Measurements from ENCODE around the gene CHEK2. TPM values are rescaled to one million over a fixed set of nuclear protein-coding genes. Genes with fewer than 3 reads are reported as not detected.
"Not testable (repeated sequence)": the region's sequence is repeated elsewhere in the genome, so short reads cannot be mapped to it uniquely, and the experiment has no call there.

The CHEK2 gene
- total and polyA plus RNA-seq, 4 donors = 8.6 to 11.9 (median 9.5) TPM

DNA sequence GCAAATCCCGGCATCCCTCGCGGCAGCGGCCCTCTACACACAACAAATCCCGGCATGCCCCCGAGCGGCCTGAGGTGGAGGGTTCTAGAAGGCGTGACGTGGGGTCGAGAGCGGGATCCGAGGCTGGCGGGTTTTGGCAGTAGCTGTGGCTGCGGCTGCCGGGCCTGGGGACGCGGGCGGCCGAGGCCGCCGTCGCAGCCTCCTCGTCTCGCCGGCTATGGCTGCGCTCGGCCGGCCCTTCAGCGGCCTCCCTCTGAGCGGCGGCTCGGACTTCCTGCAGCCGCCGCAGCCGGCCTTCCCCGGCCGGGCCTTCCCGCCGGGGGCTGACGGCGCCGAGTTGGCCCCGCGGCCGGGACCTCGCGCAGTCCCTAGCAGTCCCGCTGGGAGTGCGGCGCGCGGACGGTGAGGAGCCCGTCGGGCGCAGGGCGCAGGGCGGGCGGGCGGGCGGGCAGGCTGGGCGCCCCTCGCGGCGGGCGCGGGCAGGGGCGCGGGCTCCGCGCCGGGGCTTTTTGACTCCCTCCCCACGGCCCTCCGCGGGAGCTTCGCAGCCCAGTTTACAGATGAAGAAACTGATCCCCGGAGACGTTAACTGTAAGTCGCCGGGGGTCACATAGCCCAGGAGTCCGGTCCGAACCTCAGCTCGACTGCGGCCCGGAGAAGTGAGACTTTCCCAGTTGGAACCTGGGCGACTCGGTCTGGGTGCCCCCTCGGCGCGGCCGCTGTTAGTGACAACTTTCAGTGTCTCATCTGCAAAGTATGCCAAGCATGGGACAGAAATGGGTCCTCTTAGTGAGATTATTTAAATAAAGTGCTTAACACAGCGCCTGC, 31.2 kb upstream of the CHEK2 start, which contains the start of gene CCDC117:
Gene CCDC117 (plus strand): TSS at position 63 of the 828 bp plus-strand sequence. CDS start 155 bp downstream, at position 218.
- Histone ChIP-seq H3K36me3 (ENCODE audit: control insufficient read depth, insufficient read depth, low read length) (peaks cover 32% of the 10 kb centered on the region), H3K27ac (ENCODE audit: low read depth, low read length) (peak within 1 kb of the TSS; percentile 89), H3K9me3 (ENCODE audit: control insufficient read depth, insufficient read depth, low read length) (no peaks in the 10 kb centered on the region), H3K4me1 (ENCODE audit: control insufficient read depth, insufficient read depth, low read length) (peaks cover 10% of the 10 kb centered on the region), H3K27me3 (ENCODE audit: control insufficient read depth, insufficient read depth, low read length) (no peaks in the 10 kb centered on the region), H3K4me3 (ENCODE audit: low read depth, low read length) (peak within 1 kb of the TSS; percentile 58)
- peak; percentile 82 to 99 (median 91) for DNase-seq (ENCODE audit: low read depth in 4 of 6, low spot score in 6 of 6)
- under 1% methylated on average over 92 of the region's 92 CpGs for WGBS (ENCODE audit: insufficient coverage)

- H3K4me1 ChIP-seq (ENCODE audit: control insufficient read depth, insufficient read depth, low read length) = peaks cover 10% of the 10 kb centered on the region
- WGBS (ENCODE audit: insufficient coverage) = 67% methylated on average over 1 of the region's 5 CpGs
- DNase-seq (ENCODE audit: low read depth in 4 of 6, low spot score in 6 of 6) = peak in 2 of 6 donors; percentile 7 to 42
- peaks cover 17% of the 10 kb centered on the region for H3K36me3 ChIP-seq (ENCODE audit: control insufficient read depth, insufficient read depth, low read length)
- no peaks in the 10 kb centered on the region for H3K9me3 ChIP-seq (ENCODE audit: control insufficient read depth, insufficient read depth, low read length)
- no peak overlapping the region for H3K27ac ChIP-seq (ENCODE audit: low read depth, low read length)
- no peaks in the 10 kb centered on the region for H3K27me3 ChIP-seq (ENCODE audit: control insufficient read depth, insufficient read depth, low read length)
- no peak overlapping the region for H3K4me3 ChIP-seq (ENCODE audit: low read depth, low read length)
These were observed 29.7 kb upstream of the CHEK2 start for GRCh38 chr22:28771195-28771791.

GRCh38 chr22:28769394-28770085, 27.9 kb upstream of the CHEK2 start:
- no peaks in the 10 kb centered on the region for H3K27me3 ChIP-seq (ENCODE audit: control insufficient read depth, insufficient read depth, low read length)
- no peak for DNase-seq (ENCODE audit: low read depth in 4 of 6, low spot score in 6 of 6)
- H3K4me1 ChIP-seq (ENCODE audit: control insufficient read depth, insufficient read depth, low read length) = peaks cover 10% of the 10 kb centered on the region
- no peaks in the 10 kb centered on the region for H3K9me3 ChIP-seq (ENCODE audit: control insufficient read depth, insufficient read depth, low read length)
- H3K27ac ChIP-seq (ENCODE audit: low read depth, low read length) = no peak overlapping the region
- H3K4me3 ChIP-seq (ENCODE audit: low read depth, low read length) = no peak overlapping the region
- WGBS (ENCODE audit: insufficient coverage) = 95% methylated on average over 12 of the region's 14 CpGs
- H3K36me3 ChIP-seq (ENCODE audit: control insufficient read depth, insufficient read depth, low read length) = peaks cover 5% of the 10 kb centered on the region

GRCh38 chr22:28768701-28769393, 27.2 kb upstream of the CHEK2 start:
- no peaks in the 10 kb centered on the region for H3K27me3 ChIP-seq (ENCODE audit: control insufficient read depth, insufficient read depth, low read length)
- no peak for DNase-seq (ENCODE audit: low read depth in 4 of 6, low spot score in 6 of 6)
- WGBS (ENCODE audit: insufficient coverage) = 100% methylated on average over 4 of the region's 6 CpGs
- no peak overlapping the region for H3K27ac ChIP-seq (ENCODE audit: low read depth, low read length)
- no peaks in the 10 kb centered on the region for H3K9me3 ChIP-seq (ENCODE audit: control insufficient read depth, insufficient read depth, low read length)
- H3K4me1 ChIP-seq (ENCODE audit: control insufficient read depth, insufficient read depth, low read length) = peaks cover 5% of the 10 kb centered on the region
- peaks cover 1% of the 10 kb centered on the region for H3K36me3 ChIP-seq (ENCODE audit: control insufficient read depth, insufficient read depth, low read length)
- no peak overlapping the region for H3K4me3 ChIP-seq (ENCODE audit: low read depth, low read length)

GRCh38 chr22:28766628-28767027, 25.0 kb upstream of the CHEK2 start:
- Histone ChIP-seq H3K27me3 (ENCODE audit: control insufficient read depth, insufficient read depth, low read length) (no peaks in the 10 kb centered on the region), H3K36me3 (ENCODE audit: control insufficient read depth, insufficient read depth, low read length) (no peaks in the 10 kb centered on the region), H3K9me3 (ENCODE audit: control insufficient read depth, insufficient read depth, low read length) (no peaks in the 10 kb centered on the region), H3K27ac (ENCODE audit: low read depth, low read length) (no peak overlapping the region), H3K4me1 (ENCODE audit: control insufficient read depth, insufficient read depth, low read length) (no peaks in the 10 kb centered on the region), H3K4me3 (ENCODE audit: low read depth, low read length) (no peak overlapping the region)
- no peak for DNase-seq (ENCODE audit: low read depth in 4 of 6, low spot score in 6 of 6)
- 73% methylated on average over 3 of the region's 3 CpGs for WGBS (ENCODE audit: insufficient coverage)

GRCh38 chr22:28762000-28762399, 20.4 kb upstream of the CHEK2 start:
- H3K27ac ChIP-seq (ENCODE audit: low read depth, low read length); H3K4me3 ChIP-seq (ENCODE audit: low read depth, low read length); H3K27me3 ChIP-seq (ENCODE audit: control insufficient read depth, insufficient read depth, low read length); H3K9me3 ChIP-seq (ENCODE audit: control insufficient read depth, insufficient read depth, low read length); DNase-seq (ENCODE audit: low read depth in 4 of 6, low spot score in 6 of 6); H3K36me3 ChIP-seq (ENCODE audit: control insufficient read depth, insufficient read depth, low read length); H3K4me1 ChIP-seq (ENCODE audit: control insufficient read depth, insufficient read depth, low read length): not testable (repeated sequence)
- WGBS (ENCODE audit: insufficient coverage) = 94% methylated on average over 4 of the region's 4 CpGs

GRCh38 chr22:28761449-28761755, 19.8 kb upstream of the CHEK2 start:
- no peaks in the 10 kb centered on the region for H3K36me3 ChIP-seq (ENCODE audit: control insufficient read depth, insufficient read depth, low read length)
- WGBS (ENCODE audit: insufficient coverage) = 88% methylated on average over 6 of the region's 10 CpGs
- peaks cover 3% of the 10 kb centered on the region for H3K4me1 ChIP-seq (ENCODE audit: control insufficient read depth, insufficient read depth, low read length)

DNA sequence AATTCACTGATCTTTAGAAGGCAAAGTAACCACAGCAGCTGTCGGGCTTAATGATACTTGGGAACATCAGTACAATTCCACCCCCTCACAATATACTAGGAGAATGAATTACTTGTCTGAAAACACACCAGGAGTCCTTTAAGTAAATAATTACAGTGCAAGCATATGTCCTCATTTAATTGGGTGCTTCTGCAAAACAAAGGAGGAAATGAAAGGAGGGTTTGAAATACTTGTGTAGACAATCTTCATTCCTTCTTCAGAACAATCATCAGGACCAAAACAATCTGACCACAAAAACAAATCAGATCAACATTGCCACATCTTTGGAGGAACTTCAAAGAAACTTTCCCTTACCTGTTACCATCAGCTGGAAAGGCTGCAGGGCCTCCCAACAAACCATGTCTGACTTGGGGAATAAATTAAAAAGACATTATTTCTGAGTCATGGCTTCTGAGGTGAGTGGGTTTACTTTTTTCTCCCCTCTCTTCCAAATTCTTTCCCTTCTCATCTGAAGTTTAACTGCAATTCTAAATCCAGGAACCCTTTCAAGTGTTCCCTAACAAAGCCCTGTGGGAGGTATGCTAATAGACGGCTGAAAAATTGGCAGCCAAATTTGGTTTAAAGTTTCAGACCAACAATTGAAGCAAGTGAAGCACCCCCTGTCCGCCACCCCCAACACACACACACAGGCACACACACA, 18.4 kb upstream of the CHEK2 start:
- peak in 2 of 6 donors; percentile 22 to 60 for DNase-seq (ENCODE audit: low read depth in 4 of 6, low spot score in 6 of 6)
- H3K4me3 ChIP-seq (ENCODE audit: low read depth, low read length) = no peak overlapping the region
- H3K27ac ChIP-seq (ENCODE audit: low read depth, low read length) = no peak overlapping the region
- no peaks in the 10 kb centered on the region for H3K27me3 ChIP-seq (ENCODE audit: control insufficient read depth, insufficient read depth, low read length)
- no peaks in the 10 kb centered on the region for H3K36me3 ChIP-seq (ENCODE audit: control insufficient read depth, insufficient read depth, low read length)
- H3K4me1 ChIP-seq (ENCODE audit: control insufficient read depth, insufficient read depth, low read length) = peaks cover 3% of the 10 kb centered on the region
- H3K9me3 ChIP-seq (ENCODE audit: control insufficient read depth, insufficient read depth, low read length) = no peaks in the 10 kb centered on the region
- WGBS (ENCODE audit: insufficient coverage) = no CpG with 5 or more reads among the region's 3 CpGs

More at GRCh38 chr22:28761449-28761755, 19.8 kb upstream of the CHEK2 start:
- H3K27me3 ChIP-seq (ENCODE audit: control insufficient read depth, insufficient read depth, low read length) = no peaks in the 10 kb centered on the region
- DNase-seq (ENCODE audit: low read depth in 4 of 6, low spot score in 6 of 6) = no peak
- H3K27ac ChIP-seq (ENCODE audit: low read depth, low read length) = no peak overlapping the region
- no peaks in the 10 kb centered on the region for H3K9me3 ChIP-seq (ENCODE audit: control insufficient read depth, insufficient read depth, low read length)
- no peak overlapping the region for H3K4me3 ChIP-seq (ENCODE audit: low read depth, low read length)

DNA sequence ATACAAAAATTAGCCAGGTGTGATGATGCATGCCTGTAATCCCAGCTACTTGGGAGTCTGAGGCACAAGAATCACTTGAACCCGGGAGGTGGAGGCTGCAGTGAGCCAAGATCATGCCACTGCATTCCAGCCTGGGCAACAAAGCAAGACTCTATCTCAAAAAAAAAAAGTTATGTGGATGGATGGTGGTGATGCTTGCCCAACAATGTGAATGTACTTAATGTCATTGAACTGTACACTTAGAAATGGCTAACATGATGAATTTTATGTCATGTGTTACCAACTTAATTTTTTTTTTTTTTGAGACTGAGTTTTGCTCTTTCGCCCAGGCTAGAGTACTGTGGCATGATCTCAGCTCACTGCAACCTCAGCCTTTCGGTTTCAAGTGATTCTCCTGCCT, 12.9 kb upstream of the CHEK2 start:
- not testable (repeated sequence) for H3K4me3 ChIP-seq (ENCODE audit: low read depth, low read length); DNase-seq (ENCODE audit: low read depth in 4 of 6, low spot score in 6 of 6)

More for the DNA sequence above, 12.9 kb upstream of the CHEK2 start:
- not testable (repeated sequence) for H3K27ac ChIP-seq (ENCODE audit: low read depth, low read length); H3K9me3 ChIP-seq (ENCODE audit: control insufficient read depth, insufficient read depth, low read length); H3K4me1 ChIP-seq (ENCODE audit: control insufficient read depth, insufficient read depth, low read length); H3K36me3 ChIP-seq (ENCODE audit: control insufficient read depth, insufficient read depth, low read length); H3K27me3 ChIP-seq (ENCODE audit: control insufficient read depth, insufficient read depth, low read length)
- 100% methylated on average over 2 of the region's 3 CpGs for WGBS (ENCODE audit: insufficient coverage)

Data from spinal cord (tissue), 10 donors.